ENCODE results near the gene APRT. TPM values are rescaled to one million over a fixed set of nuclear protein-coding genes. Genes with fewer than 3 reads are reported as not detected.

Gene APRT
- total and polyA plus RNA-seq, 10 of the 15 experiments (the other 5 are each of a cell fraction or from before 2014, with no cell fraction given): 30.6 to 495 (median 166) TPM

DNA sequence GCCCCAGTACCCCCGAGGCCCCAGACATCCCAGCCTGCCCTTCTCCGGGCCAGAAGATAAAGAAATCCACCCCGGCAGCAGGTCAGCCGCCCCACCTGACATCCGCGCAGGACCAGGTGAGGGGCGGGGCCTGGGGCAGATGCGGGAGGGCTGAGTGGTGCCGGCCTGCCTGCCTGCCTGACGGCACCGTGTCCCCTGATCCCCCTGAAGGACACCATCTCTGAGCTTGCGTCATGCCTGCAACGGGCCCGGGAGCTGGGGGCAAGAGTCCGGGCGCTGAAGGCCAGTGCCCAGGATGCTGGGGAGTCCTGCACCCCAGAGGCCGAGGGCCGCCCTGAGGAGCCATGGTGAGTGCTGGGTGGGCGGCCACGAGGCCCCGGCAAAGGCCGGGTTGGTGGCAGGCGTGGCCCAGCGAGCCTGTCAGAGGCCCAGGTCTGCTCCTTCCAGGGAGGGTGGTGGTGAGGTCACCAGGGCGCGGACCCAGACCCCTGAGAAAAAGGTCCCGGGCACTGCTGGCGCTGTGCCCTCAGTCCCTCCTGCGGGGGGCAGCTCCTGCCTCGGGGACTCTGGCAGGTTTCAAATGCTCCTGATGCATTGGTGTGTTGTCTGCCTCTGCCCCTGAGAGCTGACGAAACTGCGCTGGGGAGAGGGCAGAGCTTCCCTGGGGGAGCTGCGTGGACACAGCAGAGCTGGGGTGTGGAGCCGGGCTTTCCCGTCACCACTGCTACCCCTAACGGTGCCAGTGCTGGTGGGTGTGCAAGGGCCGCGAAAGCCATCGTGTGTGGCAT is 7.0 kb downstream of the APRT start:
- 20% methylated on average over 33 of the region's 39 CpGs for WGBS (ENCODE audit: insufficient coverage, insufficient replicate concordance, low lambda C conversion rate, missing lambda C conversion rate)
- Histone ChIP-seq H3K4me1 (ENCODE audit: control insufficient read depth, insufficient read depth, low read length) (peaks cover 23% of the 10 kb centered on the region), H3K79me2 (ENCODE audit: control insufficient read depth, insufficient read depth, low read length) (peaks cover 34% of the 10 kb centered on the region), H3K4me2 (ENCODE audit: control insufficient read depth, insufficient read depth) (peak overlapping the region; percentile 66), H3K9me3 (replicated peaks; ENCODE audit: control insufficient read depth, insufficient read depth, low read length) (no peaks in the 10 kb centered on the region), H3K4me3 (peak overlapping the region; percentile 88), H4K20me1 (ENCODE audit: control insufficient read depth, insufficient read depth) (no peaks in the 10 kb centered on the region), H3K27ac (ENCODE audit: control insufficient read depth, insufficient read depth) (peak overlapping the region; percentile 67), H2AFZ (ENCODE audit: control insufficient read depth, low read depth, low read length) (no peak overlapping the region), H3K27me3 (replicated peaks in 1 of 2; ENCODE audit: control insufficient read depth in 2 of 2, insufficient read depth in 2 of 2, low read length in 1 of 2) (no peaks in the 10 kb centered on the region), H3K9ac (ENCODE audit: control insufficient read depth, insufficient read depth, low read length) (peak overlapping the region; percentile 90), H3K36me3 (ENCODE audit: control insufficient read depth in 2 of 2, insufficient read depth in 2 of 2, low read length in 1 of 2) (peaks cover 6 to 39% of the 10 kb centered on the region in 2 experiments; a peak in 3 of 4 replicates)
- FAIRE-seq (no peak), ATAC-seq (peak; percentile 61), DNase-seq (ENCODE audit: low read depth, low spot score) (no peak)
- ChIA-PET CTCF (interaction anchor here (0.7 to 1.1 kb wide), 2 partner anchors 10 to 67 kb away, joined by 3 read pairs; no protein-coding TSS in a partner anchor), POLR2A (interaction anchor here (0.5 kb wide), 1 partner anchor 235 kb away, joined by 3 read pairs; the partner anchor contains the start of gene ZC3H18), RAD21 (ENCODE audit: unreplicated experiment) (no interaction called here), SMC1A (ENCODE audit: uncharacterized antibody, unreplicated experiment) (no interaction called here)
- in situ Hi-C loops (cut with MboI) (no loop called here), intact Hi-C loops (cut with micrococcal nuclease; ENCODE audit: unreplicated experiment) (no loop called here)
- no TSS peak for BruUV-seq (replicated peaks)
- no peak for TF ChIP-seq MTA3 (IDR thresholded peaks at IDR 0.05; ENCODE audit: borderline replicate concordance, low read length)
- TF ChIP-seq KAT2A (conservative IDR thresholded peaks at IDR 0.05; ENCODE audit: control insufficient read depth, low read depth, low read length): no peak
- TF ChIP-seq POLR2A (IDR thresholded peaks at IDR 0.05; ENCODE audit: low read depth, low read length): peak; percentile 47
- TF ChIP-seq, protein P1, sequence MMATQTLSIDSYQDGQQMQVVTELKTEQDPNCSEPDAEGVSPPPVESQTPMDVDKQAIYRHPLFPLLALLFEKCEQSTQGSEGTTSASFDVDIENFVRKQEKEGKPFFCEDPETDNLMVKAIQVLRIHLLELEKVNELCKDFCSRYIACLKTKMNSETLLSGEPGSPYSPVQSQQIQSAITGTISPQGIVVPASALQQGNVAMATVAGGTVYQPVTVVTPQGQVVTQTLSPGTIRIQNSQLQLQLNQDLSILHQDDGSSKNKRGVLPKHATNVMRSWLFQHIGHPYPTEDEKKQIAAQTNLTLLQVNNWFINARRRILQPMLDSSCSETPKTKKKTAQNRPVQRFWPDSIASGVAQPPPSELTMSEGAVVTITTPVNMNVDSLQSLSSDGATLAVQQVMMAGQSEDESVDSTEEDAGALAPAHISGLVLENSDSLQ (IDR thresholded peaks at IDR 0.05): 0 out of 2 replicates have a peak, but pooled peaks have one; percentile 4
- TF ChIP-seq POLR2AphosphoS5 (IDR thresholded peaks at IDR 0.05; ENCODE audit: low read length): peak; percentile 21; the same call in 1 of the 2 replicates
- TF ChIP-seq, protein P2, sequence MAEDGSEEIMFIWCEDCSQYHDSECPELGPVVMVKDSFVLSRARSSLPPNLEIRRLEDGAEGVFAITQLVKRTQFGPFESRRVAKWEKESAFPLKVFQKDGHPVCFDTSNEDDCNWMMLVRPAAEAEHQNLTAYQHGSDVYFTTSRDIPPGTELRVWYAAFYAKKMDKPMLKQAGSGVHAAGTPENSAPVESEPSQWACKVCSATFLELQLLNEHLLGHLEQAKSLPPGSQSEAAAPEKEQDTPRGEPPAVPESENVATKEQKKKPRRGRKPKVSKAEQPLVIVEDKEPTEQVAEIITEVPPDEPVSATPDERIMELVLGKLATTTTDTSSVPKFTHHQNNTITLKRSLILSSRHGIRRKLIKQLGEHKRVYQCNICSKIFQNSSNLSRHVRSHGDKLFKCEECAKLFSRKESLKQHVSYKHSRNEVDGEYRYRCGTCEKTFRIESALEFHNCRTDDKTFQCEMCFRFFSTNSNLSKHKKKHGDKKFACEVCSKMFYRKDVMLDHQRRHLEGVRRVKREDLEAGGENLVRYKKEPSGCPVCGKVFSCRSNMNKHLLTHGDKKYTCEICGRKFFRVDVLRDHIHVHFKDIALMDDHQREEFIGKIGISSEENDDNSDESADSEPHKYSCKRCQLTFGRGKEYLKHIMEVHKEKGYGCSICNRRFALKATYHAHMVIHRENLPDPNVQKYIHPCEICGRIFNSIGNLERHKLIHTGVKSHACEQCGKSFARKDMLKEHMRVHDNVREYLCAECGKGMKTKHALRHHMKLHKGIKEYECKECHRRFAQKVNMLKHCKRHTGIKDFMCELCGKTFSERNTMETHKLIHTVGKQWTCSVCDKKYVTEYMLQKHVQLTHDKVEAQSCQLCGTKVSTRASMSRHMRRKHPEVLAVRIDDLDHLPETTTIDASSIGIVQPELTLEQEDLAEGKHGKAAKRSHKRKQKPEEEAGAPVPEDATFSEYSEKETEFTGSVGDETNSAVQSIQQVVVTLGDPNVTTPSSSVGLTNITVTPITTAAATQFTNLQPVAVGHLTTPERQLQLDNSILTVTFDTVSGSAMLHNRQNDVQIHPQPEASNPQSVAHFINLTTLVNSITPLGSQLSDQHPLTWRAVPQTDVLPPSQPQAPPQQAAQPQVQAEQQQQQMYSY (CRISPR knock-in tag; IDR thresholded peaks at IDR 0.05): no peak
- TF ChIP-seq, protein P3, sequence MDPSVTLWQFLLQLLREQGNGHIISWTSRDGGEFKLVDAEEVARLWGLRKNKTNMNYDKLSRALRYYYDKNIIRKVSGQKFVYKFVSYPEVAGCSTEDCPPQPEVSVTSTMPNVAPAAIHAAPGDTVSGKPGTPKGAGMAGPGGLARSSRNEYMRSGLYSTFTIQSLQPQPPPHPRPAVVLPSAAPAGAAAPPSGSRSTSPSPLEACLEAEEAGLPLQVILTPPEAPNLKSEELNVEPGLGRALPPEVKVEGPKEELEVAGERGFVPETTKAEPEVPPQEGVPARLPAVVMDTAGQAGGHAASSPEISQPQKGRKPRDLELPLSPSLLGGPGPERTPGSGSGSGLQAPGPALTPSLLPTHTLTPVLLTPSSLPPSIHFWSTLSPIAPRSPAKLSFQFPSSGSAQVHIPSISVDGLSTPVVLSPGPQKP (IDR thresholded peaks at IDR 0.05; ENCODE audit: low read depth, low read length): no peak
- TF ChIP-seq, protein P4, sequence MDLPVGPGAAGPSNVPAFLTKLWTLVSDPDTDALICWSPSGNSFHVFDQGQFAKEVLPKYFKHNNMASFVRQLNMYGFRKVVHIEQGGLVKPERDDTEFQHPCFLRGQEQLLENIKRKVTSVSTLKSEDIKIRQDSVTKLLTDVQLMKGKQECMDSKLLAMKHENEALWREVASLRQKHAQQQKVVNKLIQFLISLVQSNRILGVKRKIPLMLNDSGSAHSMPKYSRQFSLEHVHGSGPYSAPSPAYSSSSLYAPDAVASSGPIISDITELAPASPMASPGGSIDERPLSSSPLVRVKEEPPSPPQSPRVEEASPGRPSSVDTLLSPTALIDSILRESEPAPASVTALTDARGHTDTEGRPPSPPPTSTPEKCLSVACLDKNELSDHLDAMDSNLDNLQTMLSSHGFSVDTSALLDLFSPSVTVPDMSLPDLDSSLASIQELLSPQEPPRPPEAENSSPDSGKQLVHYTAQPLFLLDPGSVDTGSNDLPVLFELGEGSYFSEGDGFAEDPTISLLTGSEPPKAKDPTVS (IDR thresholded peaks at IDR 0.05; ENCODE audit: low read depth, low read length): no peak
- TF ChIP-seq CBX5 (IDR thresholded peaks at IDR 0.05; ENCODE audit: low read depth): no peak

Measured in GM12878 (cell line).